ENCODE measurements around the gene GPR176.

Gene GPR176

GRCh38 chr15:39885099-39885777 lies 34.8 kb downstream of the GPR176 start:
- TF ChIP-seq CTCF (conservative IDR thresholded peaks at IDR 0.05), result no peak
- no peak overlapping the region for H3K27ac ChIP-seq

DNA sequence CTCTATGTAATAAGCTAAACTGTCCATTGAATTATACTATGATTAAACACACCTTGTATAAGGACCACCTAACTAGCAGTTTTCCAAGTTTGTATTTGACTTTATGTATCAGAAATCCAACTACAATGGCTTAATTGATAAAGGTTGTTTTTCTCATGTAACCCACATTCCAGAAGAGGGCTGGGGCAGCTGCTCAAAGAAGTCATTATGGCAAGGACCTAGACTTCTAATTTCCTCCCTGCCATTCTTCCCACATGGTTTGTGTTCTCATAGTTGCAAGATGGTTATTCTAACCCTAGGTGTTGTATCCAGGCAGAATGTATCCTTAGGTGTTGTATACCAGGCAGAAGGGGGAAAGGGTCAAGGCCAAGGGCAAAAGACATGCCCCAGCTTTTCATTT lies 35.7 kb downstream of the GPR176 start:
- H3K27ac ChIP-seq, result no peak overlapping the region
- no peak for TF ChIP-seq CTCF (conservative IDR thresholded peaks at IDR 0.05)

- no peak overlapping the region for H3K27ac ChIP-seq
- TF ChIP-seq CTCF (conservative IDR thresholded peaks at IDR 0.05), result no peak
Observed at GRCh38 chr15:39882602-39883001, 37.5 kb downstream of the GPR176 start.

GRCh38 chr15:39881790-39882189 lies 38.3 kb downstream of the GPR176 start:
- TF ChIP-seq CTCF (conservative IDR thresholded peaks at IDR 0.05), result no peak
- no peak overlapping the region for H3K27ac ChIP-seq

DNA sequence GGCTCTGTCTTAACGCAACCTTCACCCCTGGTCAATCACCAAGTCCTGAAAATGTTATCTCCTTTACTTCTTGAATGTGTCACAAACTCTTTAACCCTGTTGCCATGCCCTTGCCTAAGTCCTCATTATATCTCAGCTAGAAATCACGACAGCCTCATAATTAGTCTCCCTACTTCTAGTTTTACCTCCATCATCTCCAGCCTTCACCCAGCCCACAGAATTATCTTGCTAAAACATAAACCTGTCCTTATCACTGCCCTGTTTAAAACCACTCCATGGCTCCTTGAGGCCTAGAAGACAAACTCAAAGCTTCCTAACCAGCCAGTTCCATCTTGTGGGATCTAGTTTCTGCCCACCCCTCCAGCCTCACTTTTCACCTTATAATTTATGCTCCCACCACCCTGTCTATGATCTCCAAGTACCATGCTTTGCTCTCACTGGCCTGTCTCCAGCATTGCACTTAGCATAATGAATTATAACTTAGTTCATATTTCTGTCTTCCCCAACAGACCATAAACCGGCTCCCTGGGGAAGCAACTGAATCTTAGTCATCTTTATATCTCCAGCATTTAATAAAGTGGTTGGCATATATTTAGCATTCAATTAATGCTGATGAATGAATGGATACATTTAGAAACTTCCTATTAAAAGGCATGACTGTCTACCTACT lies 39.2 kb downstream of the GPR176 start:
- H3K27ac ChIP-seq, result no peak overlapping the region
- no peak for TF ChIP-seq CTCF (conservative IDR thresholded peaks at IDR 0.05)

- no peak for TF ChIP-seq CTCF (conservative IDR thresholded peaks at IDR 0.05)
- no peak overlapping the region for H3K27ac ChIP-seq
Observed at GRCh38 chr15:39878406-39878785, 41.7 kb downstream of the GPR176 start.

DNA sequence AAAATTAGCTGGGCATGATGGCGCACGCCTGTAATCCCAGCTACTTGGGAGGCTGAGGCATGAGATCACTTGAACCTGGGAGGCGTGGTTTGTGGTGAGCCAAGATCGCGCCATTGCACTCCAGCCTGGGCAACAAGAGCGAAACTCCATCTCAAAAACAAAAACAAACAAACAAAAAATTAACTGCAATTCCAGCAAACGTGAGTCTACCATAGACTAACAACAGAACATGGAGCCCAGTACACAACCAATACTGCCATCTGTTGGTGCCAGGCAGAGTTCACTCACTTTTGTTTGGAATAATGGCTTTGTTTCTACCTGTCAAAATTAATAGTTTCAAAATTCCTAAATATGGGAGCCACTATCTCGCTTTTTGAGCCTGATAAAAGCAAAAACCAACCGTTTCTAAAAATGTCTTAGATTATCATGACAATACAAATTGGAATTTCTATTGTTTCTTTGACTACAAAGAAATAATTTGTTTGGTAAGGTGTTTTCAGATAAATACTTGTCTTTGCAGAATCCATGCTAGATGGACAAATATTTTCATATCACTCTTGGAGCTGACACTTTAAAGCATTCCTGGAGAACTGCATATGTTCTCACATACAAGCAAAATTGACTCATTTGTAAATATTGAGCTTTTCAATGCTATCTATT lies 45.0 kb downstream of the GPR176 start:
- TF ChIP-seq CTCF (conservative IDR thresholded peaks at IDR 0.05), result peak; percentile 80

More for the DNA sequence above, 45.0 kb downstream of the GPR176 start:
- no peak overlapping the region for H3K27ac ChIP-seq
